Neutrophil (primary cell): ENCODE measurements around the gene ZXDC.
A peak's percentile ranks its signal among the peaks of the same experiment; 100 is the strongest.

ENCODE experiments used
- H3K27ac ChIP-seq: fragments of 200-600 bp; sonication (generic); 2 replicates; pipeline ENCODE4 v1.5.1; 2016; ENCODE audit warnings: mild to moderate bottlenecking, moderate library complexity
- H3K27me3 ChIP-seq: fragments of 200-600 bp; sonication (generic); 2 replicates; pipeline ENCODE4 v1.6.0; 2016; ENCODE audit warnings: mild to moderate bottlenecking
- H3K36me3 ChIP-seq: fragments of 200-600 bp; sonication (generic); 2 replicates; pipeline ENCODE4 v1.5.1; 2017
- H3K4me1 ChIP-seq, 2 experiments: fragments of 200-600 bp in 1 of 2; sonication (generic) in 1 of 2; 1 replicate in 1 of 2; 2 replicates in 1 of 2; pipeline versions ENCODE4 v1.5.1 to v1.6.1; 2013 to 2016; ENCODE audit warnings: low read depth in 1 of 2, low read length in 1 of 2, mild to moderate bottlenecking in 1 of 2, moderate library complexity in 1 of 2; ENCODE audit not compliant: control insufficient read depth in 1 of 2, insufficient read depth in 1 of 2
- H3K4me3 ChIP-seq, 2 experiments: fragments of 200-600 bp in 1 of 2; sonication (generic) in 1 of 2; 1 replicate in 1 of 2; 2 replicates in 1 of 2; pipeline ENCODE4 v1.5.1; 2013 to 2016; ENCODE audit warnings: low read depth in 1 of 2, low read length in 1 of 2, mild to moderate bottlenecking in 1 of 2, moderate library complexity in 1 of 2
- H3K9me3 ChIP-seq: fragments of 200-600 bp; sonication (generic); 2 replicates; pipeline ENCODE4 v1.5.1; 2016
- CTCF ChIP-seq: fragments of 200-600 bp; sonication (generic); IDR thresholded peaks from 2 replicates; pipeline ENCODE4 v1.5.1; 2016; ENCODE audit warnings: antibody characterized with exemption

Gene ZXDC

DNA sequence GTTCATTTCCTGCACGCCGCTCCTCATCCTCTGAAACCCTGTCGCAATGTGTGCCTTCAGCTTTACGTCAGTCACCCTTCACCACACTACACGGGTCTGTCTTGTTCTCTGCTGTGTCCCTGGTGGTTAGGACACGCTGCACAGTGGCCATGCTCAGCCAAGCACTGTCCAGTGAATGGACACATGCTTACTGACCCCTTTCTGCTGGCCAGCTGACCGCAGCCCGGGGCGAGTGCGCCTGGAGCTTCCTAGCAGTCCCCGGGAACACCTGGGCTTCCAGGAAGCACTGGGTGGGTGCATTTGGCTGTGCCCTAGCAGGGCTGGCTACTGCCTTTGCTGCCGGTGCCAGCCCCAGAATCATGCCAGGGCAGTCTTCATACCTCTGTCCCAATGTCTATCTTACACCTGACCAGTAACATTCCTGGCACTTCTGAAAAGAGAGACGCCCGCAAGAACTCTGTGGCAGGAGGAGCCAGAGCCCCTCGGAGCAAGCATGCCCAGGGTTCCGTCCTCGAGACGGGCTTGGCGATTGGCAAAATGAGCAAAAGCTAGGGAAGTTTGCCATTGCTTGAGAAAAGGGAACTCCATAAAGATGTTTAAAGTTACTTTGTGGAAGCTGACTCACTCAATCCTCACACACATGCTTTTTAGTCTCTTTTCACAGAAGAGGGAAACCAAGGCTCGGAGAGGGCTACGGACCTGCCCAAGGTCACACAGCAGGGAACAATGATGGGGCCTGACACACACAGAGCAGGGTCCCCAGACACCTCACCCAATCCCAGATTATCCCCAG, 15.7 kb upstream of the ZXDC start:
- peak overlapping the region in 1 of 2 experiments; percentile 28 for H3K4me3 ChIP-seq
- H3K27me3 ChIP-seq, result no peaks in the 10 kb centered on the region
- H3K36me3 ChIP-seq, result no peaks in the 10 kb centered on the region
- H3K27ac ChIP-seq, result peak overlapping the region; percentile 57
- peaks cover 58 to 63% of the 10 kb centered on the region in 2 experiments for H3K4me1 ChIP-seq
- no peak for TF ChIP-seq CTCF
- H3K9me3 ChIP-seq, result no peaks in the 10 kb centered on the region

DNA sequence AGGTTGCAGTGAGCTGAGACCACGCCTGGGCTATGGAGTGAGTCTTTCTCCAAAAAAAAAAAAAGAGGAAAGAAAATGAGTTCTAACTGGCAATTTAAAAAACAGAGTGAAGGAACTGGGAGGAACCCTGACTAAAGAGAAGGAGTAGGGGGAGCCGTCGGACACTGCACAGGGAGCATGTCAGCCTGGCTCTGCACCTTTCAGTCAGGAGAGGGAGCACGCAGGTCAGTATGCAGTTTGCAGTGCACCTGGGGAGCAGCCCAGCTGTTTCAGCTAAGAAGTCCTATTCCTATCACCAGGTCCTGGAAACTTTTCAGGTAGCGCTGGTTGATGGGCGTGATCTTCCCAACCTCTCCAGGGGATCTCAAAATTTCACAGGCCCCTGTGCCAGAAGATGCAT, 14.9 kb upstream of the ZXDC start:
- no peak for TF ChIP-seq CTCF
- Histone ChIP-seq H3K4me1 (peaks cover 66 to 69% of the 10 kb centered on the region in 2 experiments), H3K9me3 (no peaks in the 10 kb centered on the region), H3K36me3 (no peaks in the 10 kb centered on the region), H3K27me3 (no peaks in the 10 kb centered on the region), H3K4me3 (peak overlapping the region in 1 of 2 experiments; percentile 28), H3K27ac (peak overlapping the region; percentile 57)

GRCh38 chr3:126488886-126489569, 13.3 kb upstream of the ZXDC start:
- H3K4me3 ChIP-seq, result no peak overlapping the region
- no peaks in the 10 kb centered on the region for H3K36me3 ChIP-seq
- no peaks in the 10 kb centered on the region for H3K9me3 ChIP-seq
- H3K4me1 ChIP-seq, result peaks cover 82 to 85% of the 10 kb centered on the region in 2 experiments
- TF ChIP-seq CTCF, result no peak
- no peaks in the 10 kb centered on the region for H3K27me3 ChIP-seq
- H3K27ac ChIP-seq, result peak overlapping the region; percentile 89

GRCh38 chr3:126488185-126488584, 12.5 kb upstream of the ZXDC start:
- no peak for TF ChIP-seq CTCF
- no peaks in the 10 kb centered on the region for H3K27me3 ChIP-seq
- peak overlapping the region; percentile 89 for H3K27ac ChIP-seq
- H3K4me1 ChIP-seq, result peaks cover 90 to 93% of the 10 kb centered on the region in 2 experiments
- no peaks in the 10 kb centered on the region for H3K9me3 ChIP-seq
- peak overlapping the region in 1 of 2 experiments; percentile 53 for H3K4me3 ChIP-seq
- H3K36me3 ChIP-seq, result no peaks in the 10 kb centered on the region

DNA sequence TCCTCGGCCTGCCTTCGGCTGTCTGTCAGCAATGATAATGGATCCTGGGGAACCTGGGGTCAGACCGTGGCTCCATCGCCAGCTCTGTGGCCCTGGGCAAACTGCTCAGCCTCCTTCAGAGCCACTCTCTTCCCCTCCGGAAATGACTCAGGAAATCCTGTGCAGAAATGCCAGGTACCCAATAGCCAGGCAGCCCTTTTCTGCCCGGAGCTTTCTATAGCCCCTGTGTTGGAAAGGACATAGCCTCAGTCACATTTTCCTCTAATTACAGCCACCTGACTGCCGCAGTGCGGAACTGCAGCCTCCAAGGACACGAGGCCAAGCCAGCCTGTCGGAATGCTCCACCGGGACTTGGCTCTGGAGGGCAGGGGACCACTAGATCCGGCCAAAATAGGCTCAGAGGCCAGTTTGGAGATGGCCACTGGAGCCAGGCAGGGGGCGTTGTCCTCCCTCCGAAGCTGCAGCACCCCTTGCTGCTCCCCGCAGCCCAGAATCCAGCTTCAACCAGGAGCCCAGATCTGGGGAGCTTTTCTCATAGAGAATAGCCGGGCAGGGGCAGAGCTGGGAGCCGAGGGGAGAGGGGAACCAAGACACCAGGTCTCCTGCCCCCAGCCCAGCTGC, 11.6 kb upstream of the ZXDC start:
- H3K27ac ChIP-seq, result peak overlapping the region; percentile 89

More for the DNA sequence above, 11.6 kb upstream of the ZXDC start:
- peaks cover 90 to 91% of the 10 kb centered on the region in 2 experiments for H3K4me1 ChIP-seq
- H3K27me3 ChIP-seq, result no peaks in the 10 kb centered on the region
- H3K36me3 ChIP-seq, result no peaks in the 10 kb centered on the region
- no peaks in the 10 kb centered on the region for H3K9me3 ChIP-seq
- peak overlapping the region; percentile 51 to 53 for H3K4me3 ChIP-seq
- TF ChIP-seq CTCF, result peak; percentile 36
